GM19397 (cell line): Measurements from ENCODE around the gene MYO3B.

Experiments
- ATAC-seq: cut with Tn5 transposase; IDR thresholded peaks from one replicate; pipeline ENCODE4 v1.9.1; 2021; ENCODE audit warnings: mild to moderate bottlenecking, moderate library complexity; ENCODE audit not compliant: unreplicated experiment

The MYO3B gene

DNA sequence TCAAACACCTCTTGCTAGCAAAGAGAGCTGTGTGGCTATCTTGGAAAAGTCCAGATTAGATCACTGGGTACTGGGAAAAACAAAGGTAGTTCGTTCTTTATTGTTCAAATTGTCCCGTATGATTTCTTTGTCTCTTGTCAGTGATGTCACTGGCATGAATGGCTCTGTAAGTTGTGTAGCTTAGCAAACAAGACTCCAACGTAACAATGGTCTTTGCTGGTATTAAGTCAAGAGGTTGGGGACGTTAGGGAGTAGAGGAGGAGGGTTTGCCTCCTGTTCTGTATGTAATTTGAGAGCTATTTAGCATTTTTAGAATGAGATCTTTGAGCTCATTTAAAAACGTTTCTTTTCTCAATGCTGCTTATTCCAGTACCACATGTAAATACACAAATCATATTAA lies 320.7 kb downstream of the MYO3B start:
- no peak for ATAC-seq

DNA sequence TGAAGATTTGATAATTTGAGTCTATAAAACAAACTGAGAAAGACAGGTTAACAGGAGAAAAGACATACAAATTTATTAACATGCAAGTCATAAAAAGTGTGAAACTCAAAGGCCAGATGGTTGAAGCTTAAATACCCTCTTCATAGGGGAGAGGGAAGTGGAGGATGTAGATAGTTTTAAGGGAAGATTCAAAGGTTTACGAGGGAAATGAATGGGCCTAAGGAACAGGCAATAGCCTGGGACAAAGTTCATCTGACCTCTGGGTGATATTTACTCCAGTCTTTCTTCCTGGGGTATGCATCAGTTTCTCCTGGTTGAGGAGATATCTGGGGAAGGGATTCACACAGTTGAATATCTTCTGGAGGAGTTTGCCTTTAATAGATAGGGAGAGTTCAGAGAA lies 322.2 kb downstream of the MYO3B start:
- no peak for ATAC-seq

DNA sequence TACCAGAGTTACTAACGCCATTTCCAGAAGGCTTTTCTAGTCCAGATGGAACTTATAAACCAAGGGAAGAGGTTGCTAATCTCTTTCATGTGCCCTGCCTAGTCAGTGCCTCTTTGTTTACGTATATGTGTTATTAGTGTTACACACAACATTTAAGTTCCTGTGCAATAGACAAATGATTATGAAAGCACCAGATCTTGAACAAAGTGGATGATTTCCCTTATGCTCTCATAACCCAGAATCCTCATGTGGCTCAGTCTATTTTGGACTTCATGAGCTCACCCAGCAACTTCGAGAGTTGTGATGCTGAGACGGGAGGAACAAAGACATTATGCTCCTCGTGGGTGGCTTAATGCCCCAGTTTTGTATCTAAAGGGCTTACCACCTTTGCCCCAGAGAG lies 322.8 kb downstream of the MYO3B start:
- ATAC-seq, result no peak

DNA sequence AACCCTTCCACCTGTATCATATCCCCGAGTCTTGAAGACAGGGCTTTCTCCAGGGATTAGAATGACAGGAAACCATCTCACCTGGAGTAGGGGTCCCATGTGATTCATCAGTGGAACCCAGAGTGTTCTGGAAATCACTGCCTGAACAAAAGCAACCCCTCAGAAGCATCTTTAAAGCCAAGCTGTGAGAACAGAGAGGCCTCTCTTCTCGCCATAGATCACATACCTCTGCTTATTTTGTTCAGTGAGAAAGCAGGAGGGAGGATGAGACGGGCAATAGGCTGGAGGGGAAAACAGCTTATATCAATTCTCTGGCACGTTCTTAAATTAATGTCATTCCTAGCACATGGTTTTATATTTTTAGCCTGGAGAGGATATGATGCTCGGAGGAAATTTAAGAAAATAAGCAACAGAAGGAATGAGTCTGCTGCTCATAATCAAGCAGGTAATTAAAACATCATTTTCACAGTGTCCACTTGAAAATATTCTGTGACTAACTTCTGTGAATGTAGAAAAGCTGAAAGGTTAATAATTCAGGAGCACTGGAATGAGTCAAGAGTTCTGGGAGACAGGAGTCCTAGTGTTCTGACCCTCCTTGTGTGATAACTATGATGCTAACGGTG lies 323.6 kb downstream of the MYO3B start:
- no peak for ATAC-seq

DNA sequence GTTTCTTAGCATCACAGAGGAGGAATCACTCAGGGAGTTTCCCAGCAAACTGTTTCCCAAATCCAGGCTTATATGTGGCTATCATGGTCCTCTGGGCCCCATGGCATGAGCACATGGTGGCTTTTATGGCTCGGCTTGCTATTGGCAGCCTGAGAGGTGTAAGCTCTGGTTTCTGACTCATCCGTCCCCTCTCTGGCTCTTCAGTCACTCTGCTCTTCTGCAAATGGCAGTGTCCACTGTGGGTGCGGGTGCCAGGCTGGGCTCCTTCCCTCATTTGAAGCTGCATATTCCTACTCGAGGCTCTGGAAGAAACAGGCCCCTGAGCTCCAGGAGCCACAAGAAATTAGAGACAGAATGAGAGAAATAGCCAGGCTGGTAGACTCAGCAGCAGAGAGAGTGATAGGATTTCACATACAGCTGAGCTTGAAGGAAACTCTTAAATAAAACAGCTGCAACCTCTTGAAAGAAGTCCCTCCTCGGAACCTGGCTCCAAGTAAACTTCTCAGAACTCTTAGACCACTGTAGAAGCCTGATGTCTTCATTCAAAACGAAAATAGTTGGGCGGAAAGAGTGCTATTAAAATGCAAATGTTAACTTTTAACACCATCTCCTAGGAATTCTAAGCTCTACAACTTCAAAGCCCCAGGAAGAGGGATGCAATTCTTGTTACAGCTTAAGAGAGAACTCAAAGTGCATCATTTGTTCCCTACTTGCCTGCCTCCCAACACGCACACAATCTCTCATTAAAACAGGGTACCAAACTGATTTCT lies 324.6 kb downstream of the MYO3B start:
- no peak for ATAC-seq

DNA sequence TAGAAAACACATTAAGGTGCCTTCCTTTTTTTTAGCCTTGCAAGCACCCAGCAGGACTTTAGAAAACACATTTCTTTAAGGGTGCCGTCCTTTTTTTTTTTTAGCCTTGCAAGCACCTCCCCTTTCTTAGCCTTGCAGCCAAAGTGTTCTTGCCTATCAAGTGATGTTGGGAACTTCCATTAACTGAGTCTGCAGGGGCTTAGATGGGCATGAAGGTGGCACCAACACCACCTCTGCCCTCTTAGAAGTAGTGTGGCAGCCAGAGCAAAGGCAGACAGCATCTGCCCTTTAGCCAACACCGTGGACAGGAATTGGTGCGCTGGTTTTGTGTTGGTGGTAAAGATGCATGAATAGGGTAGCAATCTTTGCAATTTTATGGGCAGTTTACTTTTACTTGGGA lies 325.6 kb downstream of the MYO3B start:
- no peak for ATAC-seq

DNA sequence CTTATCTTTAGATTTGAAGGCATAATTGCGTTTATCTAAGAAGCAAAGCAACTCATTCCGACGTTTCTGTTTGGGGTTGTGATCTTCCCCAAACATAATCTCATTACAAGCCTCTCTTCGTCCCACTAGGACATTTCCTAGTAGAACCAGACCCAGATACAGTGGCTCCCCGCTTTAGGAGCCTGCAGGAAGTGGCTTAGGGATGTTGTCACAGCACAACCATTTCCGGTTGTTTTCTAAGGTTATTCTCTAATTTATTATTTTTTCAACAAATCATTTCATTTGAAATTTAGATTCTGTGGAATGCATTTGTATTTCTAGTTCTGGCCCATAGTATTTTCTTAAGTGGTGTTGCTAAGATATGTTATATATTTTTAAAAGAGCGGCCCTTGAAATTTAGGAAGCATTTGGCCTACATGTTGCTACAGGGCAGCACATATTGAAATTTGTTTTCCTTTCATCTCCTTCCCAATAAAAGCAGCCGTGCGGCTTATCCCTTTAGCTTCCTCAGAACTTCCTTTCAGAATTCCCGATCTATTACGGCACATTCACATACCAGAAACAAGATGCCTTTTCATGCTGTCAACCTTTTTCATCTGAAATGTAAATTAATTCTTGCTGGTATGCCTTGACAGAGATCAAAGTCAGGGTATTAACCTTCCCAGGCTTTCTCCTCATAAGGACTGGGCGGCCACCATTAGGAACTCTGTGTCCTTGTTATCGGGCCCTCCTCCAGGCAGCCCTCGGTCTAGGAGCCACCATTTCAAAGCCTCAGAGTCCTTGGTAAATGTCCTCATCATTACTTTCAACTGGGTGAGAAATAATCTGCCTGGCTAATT lies 326.2 kb downstream of the MYO3B start:
- ATAC-seq, result no peak

DNA sequence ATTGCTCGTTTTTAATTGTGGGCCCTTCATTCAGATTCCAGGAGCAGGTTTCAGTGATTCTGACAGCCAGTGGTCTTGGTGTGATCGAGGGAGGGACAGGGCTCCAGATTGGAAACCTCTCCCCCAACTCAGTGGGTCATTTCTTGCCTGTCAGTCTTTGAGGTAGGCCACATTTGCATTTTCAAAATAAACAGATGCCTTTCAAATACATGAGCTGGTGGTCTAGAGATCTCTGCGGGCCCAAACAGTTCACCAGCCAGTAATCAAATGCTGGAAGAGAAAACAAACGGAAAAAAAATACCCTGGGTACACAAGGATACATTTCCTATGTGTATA lies 326.8 kb downstream of the MYO3B start:
- no peak for ATAC-seq

DNA sequence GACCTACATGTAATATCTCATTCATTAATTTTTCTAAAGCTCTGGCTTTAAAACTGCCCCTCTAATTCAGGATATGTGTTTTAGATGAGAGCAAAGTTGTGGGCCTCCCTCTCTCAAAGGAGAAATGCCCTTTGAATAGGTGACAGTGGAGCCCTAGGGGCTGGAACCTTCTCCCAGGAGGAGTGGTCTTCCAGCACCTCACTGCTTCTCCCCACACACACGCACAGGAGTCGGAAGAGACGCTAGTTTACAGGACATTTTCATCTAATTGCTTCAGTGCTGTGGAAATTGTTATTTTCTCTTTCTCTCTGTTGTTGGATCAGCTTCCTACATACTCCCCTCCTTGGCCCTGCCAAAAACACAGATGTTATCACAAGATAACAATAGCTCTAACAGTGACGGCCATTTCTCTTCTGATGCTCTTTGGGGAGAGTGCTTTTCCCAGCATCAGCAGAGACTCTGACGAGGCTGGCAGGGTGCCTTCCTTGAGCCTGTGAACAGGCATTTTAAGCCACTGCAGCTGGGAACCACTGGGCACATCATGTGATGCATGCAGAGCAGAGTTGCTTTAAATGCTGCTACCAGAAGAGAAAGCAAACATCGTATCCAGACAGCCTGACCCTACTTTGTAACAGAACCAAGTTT lies 327.8 kb downstream of the MYO3B start:
- ATAC-seq, result no peak

DNA sequence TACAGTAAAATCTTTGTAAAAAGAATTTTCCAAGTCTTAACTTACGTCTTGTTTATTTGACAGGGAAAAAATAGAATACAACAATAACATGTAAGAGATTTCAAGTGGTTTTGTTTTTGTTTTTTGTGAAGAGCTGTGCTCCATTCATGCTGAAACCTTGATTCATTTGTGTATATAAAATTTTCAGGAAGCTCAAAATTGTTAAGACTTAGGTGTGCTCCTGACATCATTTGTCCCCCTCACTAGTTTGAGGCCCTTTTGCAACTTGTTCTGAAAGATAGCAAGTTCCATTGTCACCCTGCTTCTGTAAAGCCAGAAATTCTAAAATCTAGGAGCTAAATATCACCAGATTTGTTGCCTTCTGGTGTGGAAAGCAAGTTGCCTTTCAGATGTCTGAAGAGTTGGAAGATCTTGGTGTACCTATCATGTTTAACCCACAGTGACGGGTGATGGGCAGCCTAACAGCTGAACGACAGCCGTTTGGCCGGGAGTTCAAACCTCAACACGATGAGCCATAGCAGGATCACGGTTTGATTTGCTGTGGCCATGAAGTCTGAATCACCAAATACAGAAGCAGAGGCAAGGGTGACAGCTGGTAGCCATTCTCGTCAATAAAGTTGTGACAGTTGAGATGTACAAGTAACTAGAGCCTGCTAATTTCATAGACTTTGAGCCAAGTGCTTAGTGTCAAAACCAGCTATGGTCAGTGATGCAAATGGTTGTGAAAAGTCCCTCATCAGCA lies 331.7 kb downstream of the MYO3B start:
- ATAC-seq, result no peak

DNA sequence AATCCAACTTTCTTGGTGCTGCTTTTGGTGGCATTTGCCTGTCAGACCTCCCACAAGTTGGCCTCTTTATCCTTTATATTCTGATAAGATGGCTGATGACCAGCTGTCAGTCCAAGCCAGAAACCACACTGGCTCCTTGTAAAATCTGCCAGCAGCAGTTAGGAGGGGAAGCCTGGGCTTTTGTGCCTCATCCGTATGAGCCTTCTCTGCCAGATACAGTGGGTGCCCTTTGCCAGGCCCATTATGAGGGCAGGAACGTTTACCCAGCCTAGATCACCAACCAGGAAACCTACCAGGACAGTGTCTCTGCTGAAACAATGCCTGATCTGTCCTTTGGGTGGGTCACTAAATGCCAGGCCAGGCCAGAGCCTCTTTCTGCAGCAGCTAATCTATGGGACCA lies 334.3 kb downstream of the MYO3B start:
- no peak for ATAC-seq

DNA sequence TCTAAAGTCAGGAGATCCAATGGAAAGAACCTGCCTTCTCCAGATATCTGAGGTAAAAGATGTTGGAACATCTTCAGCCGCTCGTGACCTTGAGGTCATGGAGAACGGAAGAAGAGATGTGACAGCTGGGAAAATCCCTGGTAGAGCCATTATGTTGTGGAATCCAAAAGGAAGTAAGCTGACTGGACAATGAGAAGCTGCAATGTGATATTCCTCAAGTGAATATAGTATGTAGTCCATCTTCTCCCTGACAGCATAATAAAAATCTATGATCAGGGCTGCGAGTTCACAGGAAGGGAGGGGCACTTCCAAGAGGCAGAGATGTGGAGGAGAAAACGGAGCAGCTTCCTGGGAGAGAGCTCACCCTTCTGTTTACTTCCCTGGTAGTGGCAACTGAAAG lies 336.2 kb downstream of the MYO3B start:
- ATAC-seq, result no peak

DNA sequence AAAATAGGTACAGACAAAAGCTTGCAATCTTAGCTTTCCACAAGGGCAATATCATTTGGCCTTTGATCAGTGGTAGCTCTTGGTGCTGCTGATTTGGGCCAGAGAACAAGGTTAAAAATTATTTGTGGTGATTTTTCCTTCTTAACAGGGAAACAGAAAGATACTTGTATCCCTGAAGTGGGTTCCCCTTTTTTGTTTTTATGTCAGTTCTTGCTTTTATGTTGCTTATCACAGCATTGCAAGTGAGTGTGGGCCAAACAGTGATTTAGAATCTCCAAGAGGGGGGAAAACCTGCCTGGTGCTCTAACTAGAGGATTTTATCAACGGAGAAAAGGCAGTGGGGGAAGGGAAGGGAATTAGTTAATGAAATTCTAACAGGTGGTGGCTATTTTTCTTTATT lies 339.6 kb downstream of the MYO3B start:
- no peak for ATAC-seq

DNA sequence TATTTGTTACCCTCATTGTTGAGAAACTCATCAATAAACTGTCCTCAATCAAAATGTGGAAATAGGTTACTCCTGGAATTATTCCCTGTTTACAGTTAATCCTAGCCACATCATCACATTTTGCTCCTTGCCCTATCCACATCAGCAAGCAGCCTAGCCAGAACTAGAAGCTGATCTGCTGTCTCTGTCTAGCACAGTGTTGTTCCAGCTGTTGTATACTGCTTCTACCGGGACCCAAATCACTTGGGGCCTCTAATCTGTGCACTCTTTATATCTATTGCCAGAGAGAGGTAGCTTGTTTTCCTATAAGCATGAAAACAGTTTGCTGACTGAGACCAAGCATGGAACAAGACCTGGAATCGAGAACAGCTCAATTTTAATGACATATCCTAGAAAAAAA lies 341.0 kb downstream of the MYO3B start:
- ATAC-seq, result no peak

DNA sequence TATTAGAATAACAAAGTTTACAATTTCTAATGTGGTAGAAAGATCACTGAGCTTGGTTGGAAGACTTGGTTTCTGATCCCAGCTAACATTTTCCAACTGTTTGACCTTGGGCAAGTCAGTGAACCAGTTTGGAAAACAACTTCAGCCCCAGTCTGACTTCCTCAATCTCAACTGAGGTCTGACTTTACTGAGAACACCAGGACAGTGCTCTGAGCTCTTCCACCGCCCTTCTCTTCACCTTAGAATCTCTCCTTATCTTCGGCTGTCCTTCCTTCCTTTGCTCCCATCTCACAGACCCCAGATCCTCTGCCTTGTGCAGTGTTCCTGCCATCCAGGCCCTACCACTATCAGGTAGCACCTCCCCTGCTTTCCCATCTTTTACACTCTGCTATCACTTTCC lies 343.4 kb downstream of the MYO3B start:
- ATAC-seq, result no peak

DNA sequence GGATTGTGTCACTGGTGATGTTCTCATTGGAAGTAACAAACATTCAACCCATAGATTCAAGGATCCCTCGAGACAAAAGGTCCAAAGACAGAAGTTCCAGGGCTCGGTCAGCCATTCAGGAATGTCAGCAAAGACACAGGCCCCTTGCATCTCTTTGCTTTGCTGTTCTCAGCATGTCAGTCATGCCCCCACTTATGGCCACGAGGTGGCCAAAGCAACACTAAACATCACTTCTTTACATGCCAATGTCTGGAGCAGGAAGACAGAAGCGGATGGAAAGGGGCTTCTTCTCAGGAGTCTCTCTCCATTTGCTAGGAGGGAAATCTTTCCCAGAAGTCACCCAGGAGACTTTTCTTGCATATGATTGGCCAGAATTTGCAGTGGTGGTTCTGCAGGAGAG lies 345.6 kb downstream of the MYO3B start:
- ATAC-seq, result no peak

DNA sequence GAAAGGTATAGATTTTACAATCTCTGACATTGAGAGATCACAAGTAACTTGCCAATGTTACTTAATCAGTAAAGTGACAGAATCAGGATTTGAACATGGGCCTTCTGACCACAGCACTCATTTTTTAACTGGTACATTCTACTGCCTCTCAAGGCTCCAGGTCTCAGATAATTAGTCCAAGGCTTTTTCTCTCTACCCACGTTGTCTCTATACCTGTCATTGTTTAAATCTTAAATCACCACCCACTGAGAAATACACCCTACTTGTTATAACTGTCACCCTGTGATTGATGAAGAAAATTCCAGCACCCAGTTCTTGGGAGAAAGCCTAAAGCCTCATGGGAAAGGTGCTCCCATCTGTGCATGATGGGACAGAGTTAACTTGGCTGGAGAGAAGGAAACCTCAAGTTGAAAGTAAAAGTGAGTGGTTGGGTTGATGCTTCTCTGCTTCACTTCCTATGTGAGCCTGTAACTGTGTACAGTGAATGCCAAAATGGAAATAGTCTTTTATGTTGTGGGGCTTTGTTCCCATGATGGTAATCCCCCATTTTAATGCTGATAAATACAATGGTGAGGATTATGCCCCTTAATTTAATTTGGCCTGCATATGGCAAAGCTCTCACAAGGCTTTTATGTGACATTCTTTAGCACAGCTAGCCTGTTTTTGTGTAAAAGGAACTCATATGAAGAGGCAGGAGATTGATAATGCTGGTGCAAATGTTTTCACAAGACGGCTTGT lies 347.1 kb downstream of the MYO3B start:
- peak; percentile 58 for ATAC-seq

DNA sequence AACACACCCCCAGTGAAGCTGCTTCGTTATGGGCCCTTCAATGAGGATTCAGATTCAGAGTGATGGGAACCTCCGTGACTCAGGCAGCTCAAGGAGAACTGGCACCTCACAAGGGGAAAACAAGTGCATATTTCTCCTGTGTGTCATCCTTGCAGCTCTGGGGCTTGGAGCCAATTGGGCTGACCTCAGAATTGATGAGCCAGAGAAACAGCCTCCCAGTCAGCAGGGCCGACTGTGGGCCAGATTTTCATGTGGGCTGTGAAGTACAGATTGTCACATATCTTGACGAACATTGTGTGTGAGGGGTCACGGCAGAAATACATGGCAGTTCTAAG lies 347.6 kb downstream of the MYO3B start:
- no peak for ATAC-seq

DNA sequence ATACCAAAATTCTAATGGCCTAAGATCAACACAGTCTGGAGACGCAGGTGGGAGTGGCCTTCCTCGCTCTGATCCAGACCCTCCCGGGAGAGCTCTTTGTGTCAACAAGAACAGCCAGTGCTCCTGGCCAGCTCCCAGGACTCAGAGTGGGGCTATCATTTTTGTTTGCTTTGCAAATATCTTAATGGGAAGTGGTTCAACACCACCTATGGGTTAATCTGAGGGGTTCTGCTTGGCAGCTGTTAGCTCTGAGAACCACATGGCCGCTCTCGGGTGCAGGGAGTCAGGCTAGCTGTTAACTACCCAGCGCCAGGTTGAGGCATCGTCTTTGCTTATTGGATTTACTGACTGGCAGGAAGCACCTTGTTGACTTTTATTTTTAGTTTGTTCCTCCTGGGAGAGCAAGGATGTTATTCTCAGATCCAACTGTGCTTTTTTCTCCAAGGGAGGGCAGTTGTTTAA lies 352.4 kb downstream of the MYO3B start:
- ATAC-seq, result no peak
